Measurements from ENCODE around the gene UBL4A.

UBL4A gene

GRCh38 chrX:154481911-154482601, 4.4 kb downstream of the UBL4A start:
- DNase-seq: no peak

- no peak for DNase-seq
Measured at GRCh38 chrX:154481195-154481594, 5.2 kb downstream of the UBL4A start.

GRCh38 chrX:154478728-154479622, 7.4 kb downstream of the UBL4A start, which contains the start of gene LAGE3:
TSS of gene LAGE3 (minus strand) at chrX:154479281. CDS start at chrX:154478915, 366 bp downstream.
- peak; percentile 87 for DNase-seq

- no peak for DNase-seq
Measured at GRCh38 chrX:154477891-154478477, 8.4 kb downstream of the UBL4A start.

- no peak for DNase-seq
Measured at GRCh38 chrX:154476821-154477220, 9.6 kb downstream of the UBL4A start.

- DNase-seq: no peak
Measured at GRCh38 chrX:154473683-154474082, 12.7 kb downstream of the UBL4A start.

GRCh38 chrX:154472685-154473632, 13.5 kb downstream of the UBL4A start:
- no peak for DNase-seq

- no peak for DNase-seq
Measured at GRCh38 chrX:154471839-154472684, 14.4 kb downstream of the UBL4A start.

- no peak for DNase-seq
Measured at GRCh38 chrX:154470914-154471568, 15.4 kb downstream of the UBL4A start.

- DNase-seq: no peak
Measured at GRCh38 chrX:154470434-154470833, 16.0 kb downstream of the UBL4A start.

GRCh38 chrX:154469880-154470279, 16.5 kb downstream of the UBL4A start:
- no peak for DNase-seq

GRCh38 chrX:154469114-154469513, 17.3 kb downstream of the UBL4A start:
- no peak for DNase-seq

GRCh38 chrX:154468217-154468616, 18.2 kb downstream of the UBL4A start:
- no peak for DNase-seq

GRCh38 chrX:154467556-154467955, 18.9 kb downstream of the UBL4A start:
- DNase-seq: no peak

- no peak for DNase-seq
Measured at GRCh38 chrX:154466907-154467306, 19.5 kb downstream of the UBL4A start.

GRCh38 chrX:154466036-154466435, 20.4 kb downstream of the UBL4A start:
- no peak for DNase-seq

- no peak for DNase-seq
Measured at GRCh38 chrX:154465601-154466000, 20.8 kb downstream of the UBL4A start.

- DNase-seq: no peak
Measured at GRCh38 chrX:154464806-154465365, 21.5 kb downstream of the UBL4A start.

GRCh38 chrX:154463611-154464220, 22.7 kb downstream of the UBL4A start:
- no peak for DNase-seq

GRCh38 chrX:154462396-154462795, 24.0 kb downstream of the UBL4A start:
- no peak for DNase-seq
